Stimulated activated effector memory CD8-positive, alpha-beta T cell treated with anti-CD3 and anti-CD28 coated beads, Interleukin-12 subunit alpha, Interleukin-12 subunit beta, amount 100 ng/mL, for 72 hours (primary cell): ENCODE results near the gene METTL9.
A peak's percentile ranks its signal among the peaks of the same experiment; 100 is the strongest.
"Not testable (repeated sequence)": the region's sequence is repeated elsewhere in the genome, so short reads cannot be mapped to it uniquely, and the experiment has no call there.

Experiments
- ATAC-seq: fragments of 150-1000 bp; cut with Tn5 transposase; 2 replicates; pipeline ENCODE4 v1.10.0; 2021
- DNase-seq, 2 donors: peaks; one replicate each; pipeline ENCODE4 v3.0.0; 2021 to 2022; ENCODE audit warnings: low spot score in 2 of 2
- H3K27ac Mint-ChIP-seq: one replicate; pipeline ENCODE4 v1.8.0; 2022; ENCODE audit warnings: mild to moderate bottlenecking, mixed read lengths
- H3K36me3 Mint-ChIP-seq: one replicate; pipeline ENCODE4 v1.8.0; 2022; ENCODE audit warnings: mild to moderate bottlenecking, mixed read lengths
- H3K4me1 Mint-ChIP-seq: one replicate; pipeline ENCODE4 v1.8.0; 2022; ENCODE audit warnings: mixed read lengths
- H3K4me3 Mint-ChIP-seq: one replicate; pipeline ENCODE4 v1.8.0; 2022; ENCODE audit warnings: mild to moderate bottlenecking, mixed read lengths
- H3K9me3 Mint-ChIP-seq: one replicate; pipeline ENCODE4 v1.8.0; 2022; ENCODE audit warnings: mixed read lengths

Gene METTL9

GRCh38 chr16:21649826-21650406, 50.5 kb downstream of the METTL9 start:
- DNase-seq, H3K27ac Mint-ChIP-seq, ATAC-seq, H3K4me3 Mint-ChIP-seq, H3K9me3 Mint-ChIP-seq: not testable (repeated sequence)
- Mint-ChIP-seq H3K4me1 (peaks cover 34% of the 10 kb centered on the region), H3K36me3 (peaks cover 10% of the 10 kb centered on the region)

GRCh38 chr16:21650521-21650920, 51.1 kb downstream of the METTL9 start:
- H3K4me1 Mint-ChIP-seq = peaks cover 32% of the 10 kb centered on the region
- no peak overlapping the region for H3K4me3 Mint-ChIP-seq
- H3K9me3 Mint-ChIP-seq = no peaks in the 10 kb centered on the region
- no peak overlapping the region for H3K27ac Mint-ChIP-seq
- H3K36me3 Mint-ChIP-seq = peaks cover 16% of the 10 kb centered on the region
- DNase-seq (no peak), ATAC-seq (no peak)

GRCh38 chr16:21651515-21651914, 52.1 kb downstream of the METTL9 start:
- Mint-ChIP-seq H3K4me3 (no peak overlapping the region), H3K4me1 (peaks cover 28% of the 10 kb centered on the region), H3K27ac (no peak overlapping the region), H3K36me3 (peaks cover 25% of the 10 kb centered on the region), H3K9me3 (no peaks in the 10 kb centered on the region)
- DNase-seq = no peak
- ATAC-seq = no peak

DNA sequence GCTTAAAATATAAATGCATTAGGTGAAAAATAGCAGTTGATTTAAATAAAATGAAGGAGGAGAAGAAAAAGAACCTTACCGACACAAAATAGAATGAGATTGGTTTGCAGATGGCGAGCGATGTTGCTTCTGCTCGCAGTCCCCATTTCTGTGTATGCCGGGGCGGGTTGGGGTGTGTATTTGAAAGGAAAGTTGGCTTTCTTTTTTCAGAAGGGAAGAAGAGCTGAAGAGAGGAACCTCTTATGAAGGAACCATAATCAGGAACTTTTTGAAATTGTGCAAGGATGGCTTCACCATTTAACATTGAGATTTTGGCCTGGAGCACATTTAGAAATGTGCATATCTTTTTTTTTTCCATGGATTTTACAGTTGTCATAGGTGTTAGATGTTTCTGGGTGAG, 53.1 kb downstream of the METTL9 start, which contains the start of gene IGSF6:
TSS of gene IGSF6 (minus strand) at position 156 of the 400 bp plus-strand sequence. CDS start at position 146, 10 bp downstream.
- no peak for DNase-seq
- Mint-ChIP-seq H3K9me3 (no peaks in the 10 kb centered on the region), H3K27ac (no peak within 1 kb of the TSS), H3K4me3 (no peak within 1 kb of the TSS), H3K36me3 (peaks cover 32% of the 10 kb centered on the region), H3K4me1 (peaks cover 28% of the 10 kb centered on the region)
- no peak for ATAC-seq

DNA sequence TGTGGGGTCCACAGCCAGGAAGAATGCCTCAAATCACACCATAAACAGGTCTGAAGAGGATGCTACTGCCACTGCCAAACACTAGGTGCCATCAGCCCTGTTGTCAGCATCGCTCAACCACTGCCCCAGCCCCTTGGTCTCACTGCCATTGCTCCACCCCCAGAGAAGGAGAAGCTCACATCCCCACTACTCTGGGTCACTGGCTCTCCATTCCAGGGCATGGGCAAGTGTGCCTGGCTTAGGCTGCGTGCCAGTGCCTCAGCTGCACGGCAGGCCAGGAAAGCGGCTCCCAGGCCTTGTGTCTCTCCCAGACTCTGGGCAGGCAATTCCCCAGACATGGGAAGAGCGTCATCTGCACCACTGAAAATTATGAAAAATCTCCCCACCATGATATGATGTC, 54.2 kb downstream of the METTL9 start:
- H3K4me1 Mint-ChIP-seq = peaks cover 27% of the 10 kb centered on the region
- no peak overlapping the region for H3K4me3 Mint-ChIP-seq
- H3K9me3 Mint-ChIP-seq = no peaks in the 10 kb centered on the region
- DNase-seq (no peak), ATAC-seq (no peak)
- H3K27ac Mint-ChIP-seq = no peak overlapping the region
- H3K36me3 Mint-ChIP-seq = peaks cover 32% of the 10 kb centered on the region

DNA sequence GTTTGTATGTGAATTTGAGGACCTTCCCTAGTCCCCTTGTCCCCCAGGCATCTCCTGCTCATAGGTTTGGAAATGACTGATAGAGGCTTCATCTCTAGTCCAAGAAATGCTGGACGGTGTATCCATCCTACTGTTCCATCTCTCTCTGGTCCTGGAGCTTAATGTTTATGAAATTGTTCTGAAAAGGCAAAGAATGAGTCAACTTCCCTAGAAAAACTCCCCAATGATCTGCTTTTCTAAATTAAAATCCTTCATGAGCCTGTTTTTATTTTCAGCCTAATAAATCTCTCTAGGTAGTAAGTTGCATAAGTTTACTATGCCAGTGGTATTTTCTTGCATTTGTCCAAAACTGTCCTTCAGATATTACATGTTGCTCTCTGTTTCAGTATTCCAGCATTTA, 55.1 kb downstream of the METTL9 start:
- H3K4me3 Mint-ChIP-seq = no peak overlapping the region
- peaks cover 23% of the 10 kb centered on the region for H3K4me1 Mint-ChIP-seq
- DNase-seq = no peak
- ATAC-seq = no peak
- H3K9me3 Mint-ChIP-seq = no peaks in the 10 kb centered on the region
- peaks cover 32% of the 10 kb centered on the region for H3K36me3 Mint-ChIP-seq
- H3K27ac Mint-ChIP-seq = peak overlapping the region; percentile 16

- DNase-seq (no peak), ATAC-seq (no peak)
- Mint-ChIP-seq H3K9me3 (no peaks in the 10 kb centered on the region), H3K27ac (peak overlapping the region; percentile 16), H3K4me3 (no peak overlapping the region), H3K4me1 (peaks cover 23% of the 10 kb centered on the region), H3K36me3 (peaks cover 32% of the 10 kb centered on the region)
Measured at GRCh38 chr16:21654881-21655280, 55.5 kb downstream of the METTL9 start.

DNA sequence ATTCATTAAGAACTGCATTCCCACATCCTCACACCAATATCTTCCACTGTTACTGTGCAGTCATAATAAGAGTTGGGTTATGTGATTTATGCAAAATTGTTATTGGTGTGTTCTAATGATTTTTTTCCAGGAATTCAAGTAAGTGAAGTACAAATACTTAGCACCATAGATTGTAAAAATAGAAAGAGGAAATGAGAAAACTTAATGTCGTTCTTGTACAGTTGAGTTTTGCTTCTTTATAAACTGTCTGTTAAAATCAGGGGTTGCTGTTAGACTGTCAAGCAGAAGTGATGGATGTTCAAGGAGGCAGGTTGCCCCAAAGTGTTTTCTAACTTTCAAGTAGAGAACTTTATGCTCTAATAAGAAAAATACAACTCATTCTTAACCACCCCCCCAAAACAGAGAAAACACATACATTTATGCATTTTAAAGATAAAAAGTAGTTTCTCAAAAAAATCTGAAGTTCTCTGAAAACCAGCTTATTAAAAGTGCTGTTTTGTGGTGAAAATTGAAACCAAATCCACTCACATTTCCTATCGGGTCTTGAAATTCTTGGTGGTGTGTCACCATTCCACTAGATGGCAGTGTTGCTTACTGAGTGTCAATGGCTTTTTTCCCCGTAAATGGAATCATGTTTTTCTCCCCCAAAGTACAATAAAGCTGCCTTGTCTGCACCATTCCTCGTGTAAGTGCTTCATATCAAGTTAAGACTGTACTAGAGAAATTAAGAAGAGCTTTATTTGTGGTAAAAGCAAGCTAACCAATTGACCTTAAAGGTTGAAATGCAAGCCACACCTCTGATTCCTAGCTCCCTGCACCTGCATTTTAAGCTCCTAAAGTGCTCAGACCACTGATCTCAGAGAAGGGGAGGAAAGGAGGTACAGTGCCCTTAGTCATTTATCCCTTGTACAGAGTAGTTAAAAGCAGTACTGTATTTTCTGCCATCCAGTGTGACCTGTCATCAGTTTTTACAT, 57.7 kb downstream of the METTL9 start:
- Mint-ChIP-seq H3K27ac (no peak overlapping the region), H3K4me3 (no peak overlapping the region), H3K4me1 (peaks cover 28% of the 10 kb centered on the region), H3K9me3 (no peaks in the 10 kb centered on the region), H3K36me3 (peaks cover 32% of the 10 kb centered on the region)
- DNase-seq (no peak), ATAC-seq (peak; percentile 39)

DNA sequence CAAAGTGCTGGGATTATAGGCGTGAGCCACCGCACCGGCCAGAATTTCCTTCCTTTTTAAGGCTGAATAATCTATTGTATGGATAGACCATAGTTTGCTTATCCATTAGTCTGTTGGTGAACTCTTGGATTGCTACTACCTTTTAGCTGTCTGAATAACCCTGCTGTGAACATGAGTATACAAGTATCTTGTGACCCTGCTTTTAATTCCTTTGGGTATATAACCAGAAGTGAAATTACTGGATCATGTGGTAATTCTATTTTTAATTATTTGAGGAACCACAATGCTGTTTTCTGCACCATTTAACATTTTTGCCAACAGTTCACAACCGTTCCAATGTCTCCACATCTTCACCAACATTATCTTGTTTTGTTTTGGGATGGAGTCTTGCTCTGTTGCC, 59.7 kb downstream of the METTL9 start:
- Mint-ChIP-seq H3K4me3 (no peak overlapping the region), H3K27ac (no peak overlapping the region), H3K36me3 (peaks cover 24% of the 10 kb centered on the region), H3K4me1 (peaks cover 34% of the 10 kb centered on the region), H3K9me3 (no peaks in the 10 kb centered on the region)
- DNase-seq (no peak), ATAC-seq (no peak)

- Mint-ChIP-seq H3K4me1 (peaks cover 11% of the 10 kb centered on the region), H3K9me3 (no peaks in the 10 kb centered on the region), H3K27ac (no peak within 1 kb of the TSS), H3K36me3 (no peaks in the 10 kb centered on the region), H3K4me3 (peak within 1 kb of the TSS; percentile 51)
- DNase-seq (no peak), ATAC-seq (peak; percentile 72)
Measured at GRCh38 chr16:21663889-21664647, 64.7 kb downstream of the METTL9 start, which contains the start of gene OTOA. Gene OTOA (plus strand): TSS chr16:21663968. CDS start chr16:21678515, 14,547 bp downstream.

DNA sequence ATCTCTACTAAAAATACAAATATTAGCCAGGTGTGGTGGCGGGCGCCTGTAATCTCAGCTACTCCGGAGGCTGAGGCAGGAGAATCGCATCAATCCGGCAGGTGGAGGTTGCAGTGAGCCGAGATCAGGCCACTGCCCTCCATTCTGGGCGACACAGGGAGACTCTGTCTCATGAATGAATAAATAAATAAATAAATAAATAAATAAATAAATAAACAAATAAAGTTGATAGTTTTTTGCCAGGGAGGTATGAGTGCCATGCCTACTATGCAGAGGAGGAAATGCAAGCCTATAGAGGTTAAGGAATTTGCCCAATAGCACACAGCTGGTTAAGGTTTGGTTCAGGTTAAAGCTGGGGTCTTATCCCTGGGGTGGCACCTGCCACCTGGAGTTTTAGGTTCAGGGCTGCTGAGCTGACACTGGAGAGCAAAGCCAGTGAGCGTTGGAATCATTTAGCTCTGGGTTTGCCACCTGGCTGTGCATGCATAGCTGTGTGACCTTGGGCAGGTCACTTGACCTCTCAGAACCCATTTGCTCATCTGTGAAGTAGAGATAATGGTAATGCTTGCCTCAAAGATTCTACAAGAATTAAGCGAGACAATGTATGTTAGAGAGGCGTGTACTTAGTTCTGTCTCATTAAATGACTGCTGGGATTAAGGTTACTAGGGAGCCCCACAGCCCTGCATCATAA, 65.6 kb downstream of the METTL9 start:
- Mint-ChIP-seq H3K9me3 (no peaks in the 10 kb centered on the region), H3K4me3 (no peak overlapping the region), H3K27ac (no peak overlapping the region), H3K4me1 (peaks cover 11% of the 10 kb centered on the region), H3K36me3 (no peaks in the 10 kb centered on the region)
- ATAC-seq = no peak
- no peak for DNase-seq

GRCh38 chr16:21666772-21667171, 67.4 kb downstream of the METTL9 start:
- peaks cover 6% of the 10 kb centered on the region for H3K4me1 Mint-ChIP-seq
- no peaks in the 10 kb centered on the region for H3K36me3 Mint-ChIP-seq
- no peaks in the 10 kb centered on the region for H3K9me3 Mint-ChIP-seq
- H3K4me3 Mint-ChIP-seq = no peak overlapping the region
- no peak overlapping the region for H3K27ac Mint-ChIP-seq
- ATAC-seq (no peak), DNase-seq (no peak)

- DNase-seq (no peak), ATAC-seq (no peak)
- Mint-ChIP-seq H3K27ac (no peak overlapping the region), H3K4me1 (peaks cover 6% of the 10 kb centered on the region), H3K9me3 (no peaks in the 10 kb centered on the region), H3K4me3 (no peak overlapping the region), H3K36me3 (no peaks in the 10 kb centered on the region)
Measured at GRCh38 chr16:21667575-21667974, 68.2 kb downstream of the METTL9 start.

- DNase-seq = no peak
- H3K27ac Mint-ChIP-seq = no peak overlapping the region
- no peak overlapping the region for H3K4me3 Mint-ChIP-seq
- peaks cover 4% of the 10 kb centered on the region for H3K9me3 Mint-ChIP-seq
- no peaks in the 10 kb centered on the region for H3K36me3 Mint-ChIP-seq
- no peaks in the 10 kb centered on the region for H3K4me1 Mint-ChIP-seq
- ATAC-seq = no peak
Measured at GRCh38 chr16:21673469-21673868, 74.1 kb downstream of the METTL9 start.

DNA sequence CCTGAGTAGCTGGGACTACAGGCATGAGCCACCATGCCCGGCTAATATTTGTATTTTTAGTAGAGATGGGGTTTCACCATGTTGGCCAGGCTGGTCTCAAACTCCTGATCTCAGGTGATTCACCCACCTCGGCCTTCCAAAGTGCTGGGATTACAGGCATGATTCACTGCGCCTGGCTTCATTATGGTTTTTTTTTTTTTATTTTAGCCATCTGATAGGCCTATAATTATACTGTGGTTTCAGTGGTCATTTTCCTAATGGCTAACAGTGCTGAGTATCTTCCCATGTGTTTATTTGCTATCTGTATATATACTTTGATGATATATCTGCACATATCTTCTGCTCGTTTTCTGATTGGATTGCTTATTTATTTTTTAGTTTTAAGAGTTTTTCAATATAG, 75.1 kb downstream of the METTL9 start:
- not testable (repeated sequence) for H3K4me3 Mint-ChIP-seq, ATAC-seq, H3K4me1 Mint-ChIP-seq, H3K36me3 Mint-ChIP-seq, DNase-seq, H3K9me3 Mint-ChIP-seq, H3K27ac Mint-ChIP-seq
